Motor neuron (in vitro differentiated cells): ENCODE results near the gene HES2. TPM values are rescaled to one million over a fixed set of nuclear protein-coding genes. Genes with fewer than 3 reads are reported as not detected.
"Not testable (repeated sequence)": the region's sequence is repeated elsewhere in the genome, so short reads cannot be mapped to it uniquely, and the experiment has no call there.

Source experiments
- ATAC-seq, 8 experiments: fragments of 200-7000 bp; cut with Tn5 transposase; replicated peaks in 6 of 8; 2 replicates each; pipeline ENCODE4 v1.8.0; 2021; ENCODE audit warnings: mild to moderate bottlenecking in 8 of 8, moderate library complexity in 8 of 8
- H3K27ac ChIP-seq, 2 donors: fragments of 250-450 bp; sonication (Bioruptor Pico); 2 replicates each; pipeline ENCODE4 v1.9.0; 2021; ENCODE audit warnings: antibody characterized with exemption in 2 of 2, mild to moderate bottlenecking in 2 of 2, moderate library complexity in 1 of 2
- H3K4me1 ChIP-seq, 2 donors: fragments of 250-450 bp; sonication (Bioruptor Pico); replicated peaks in 1 of 2; 2 replicates each; pipeline ENCODE4 v1.6.1; 2021; ENCODE audit warnings: antibody characterized with exemption in 2 of 2, mild to moderate bottlenecking in 2 of 2, moderate library complexity in 1 of 2
- H3K4me3 ChIP-seq, 5 donors: fragments of 250-450 bp; sonication (Bioruptor Pico); 2 replicates each; pipeline ENCODE4 v1.9.0; 2021; ENCODE audit warnings: antibody characterized with exemption in 5 of 5, mild to moderate bottlenecking in 5 of 5, moderate library complexity in 4 of 5
- WGBS, 10 experiments: fragments of 450-650 bp; shearing (Covaris generic); methylation state at CpG; one replicate each; pipeline ENCODE4 v1.0.0; 2022; 5-methylcytosine and 5-hydroxymethylcytosine counted together
- in situ Hi-C, 9 experiments: fragments of 400-800 bp; cut with MboI; loops; one replicate each; pipeline ENCODE4 v1.15.0; 2021; ENCODE audit warnings: low sequenced_read_pairs in 9 of 9, low pct_unique_long_range_greater_than_20kb in 2 of 9; ENCODE audit not compliant: unreplicated experiment in 9 of 9
- total RNA-seq, 8 experiments: library from RNA; unstranded; fragments of 300-600 nt; gene quantifications; 2 replicates each; pipeline versions ENCODE4 v1.2.3 to v1.2.4, GENCODE V29; 2022

Gene HES2
- total RNA-seq, 8 experiments from 2014 or later: 0.14 to 7.8 (median 0.98) TPM

DNA sequence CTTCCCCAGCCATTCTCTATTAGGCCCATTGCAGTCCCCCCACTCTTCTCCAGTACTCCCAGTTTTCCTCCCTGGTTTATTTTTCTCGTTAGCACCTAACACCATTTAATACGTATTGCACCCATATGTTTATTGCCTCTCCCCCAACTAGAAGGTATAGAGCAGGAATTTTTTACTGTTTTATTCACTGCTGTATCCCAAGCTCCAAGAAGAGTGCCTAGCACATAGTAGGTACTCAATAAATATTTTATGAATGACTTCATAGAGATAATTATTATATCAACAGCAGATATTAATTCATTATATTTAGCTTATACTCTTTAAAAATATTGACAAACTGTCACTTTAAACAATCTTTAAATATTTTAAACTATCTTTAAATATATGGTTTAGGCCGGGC lies 20.4 kb downstream of the HES2 start:
- Histone ChIP-seq H3K27ac (no peak overlapping the region), H3K4me3 (no peak overlapping the region), H3K4me1 (peaks cover 3% of the 10 kb centered on the region in 2 donors)
- in situ Hi-C loops: no loop called here
- ATAC-seq: no peak
- WGBS, 10 experiments: 50 to 100% (median 90%) methylated on average over 1 to 3 of the region's 3 CpGs

- in situ Hi-C loops: no loop called here
- WGBS, 10 experiments: 7 to 72% (median 59%) methylated on average over 1 to 10 of the region's 10 CpGs
Measured at GRCh38 chr1:6397844-6398441, 21.8 kb downstream of the HES2 start.

GRCh38 chr1:6396998-6397397 lies 22.7 kb downstream of the HES2 start:
- Histone ChIP-seq H3K4me1 (peaks cover 6 to 9% of the 10 kb centered on the region in 2 donors), H3K4me3 (no peak overlapping the region), H3K27ac (no peak overlapping the region)
- no peak for ATAC-seq
- in situ Hi-C loops: no loop called here

More at GRCh38 chr1:6397844-6398441, 21.8 kb downstream of the HES2 start:
- Histone ChIP-seq H3K27ac (no peak overlapping the region), H3K4me3 (no peak overlapping the region), H3K4me1 (peaks cover 5 to 6% of the 10 kb centered on the region in 2 donors)
- ATAC-seq: no peak

GRCh38 chr1:6395781-6396244 lies 23.9 kb downstream of the HES2 start:
- H3K4me3 ChIP-seq, ATAC-seq, in situ Hi-C loops, H3K27ac ChIP-seq: not testable (repeated sequence)
- H3K4me1 ChIP-seq: peaks cover 15 to 18% of the 10 kb centered on the region in 2 donors
- 95 to 100% (median 96%) methylated on average over 1 to 15 of the region's 34 CpGs; no CpG with 5 or more reads in 6 of the 10 experiments for WGBS, 10 experiments

DNA sequence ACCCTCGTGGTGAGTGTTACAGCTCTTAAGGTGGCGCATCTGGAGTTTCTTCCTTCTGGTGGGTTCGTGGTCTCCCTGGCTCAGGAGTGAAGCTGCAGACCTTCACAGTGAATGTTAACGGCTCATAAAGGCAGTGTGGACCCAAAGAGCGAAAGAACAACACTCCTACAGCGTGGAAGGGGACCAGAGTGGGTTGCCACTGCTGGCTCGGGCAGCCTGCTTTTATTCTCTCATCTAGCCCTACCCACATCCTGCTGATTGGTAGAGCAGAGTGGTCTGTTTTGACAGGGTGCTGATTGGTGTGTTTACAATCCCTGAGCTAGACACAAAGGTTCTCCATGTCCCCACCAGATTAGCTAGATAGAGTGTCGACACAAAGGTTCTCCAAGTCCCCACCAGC lies 24.6 kb downstream of the HES2 start:
- H3K27ac ChIP-seq, H3K4me3 ChIP-seq, ATAC-seq, in situ Hi-C loops: not testable (repeated sequence)
- 81 to 100% (median 99%) methylated on average over 1 to 7 of the region's 8 CpGs; no CpG with 5 or more reads in 2 of the 10 experiments for WGBS, 10 experiments
- H3K4me1 ChIP-seq: peaks cover 15 to 18% of the 10 kb centered on the region in 2 donors

DNA sequence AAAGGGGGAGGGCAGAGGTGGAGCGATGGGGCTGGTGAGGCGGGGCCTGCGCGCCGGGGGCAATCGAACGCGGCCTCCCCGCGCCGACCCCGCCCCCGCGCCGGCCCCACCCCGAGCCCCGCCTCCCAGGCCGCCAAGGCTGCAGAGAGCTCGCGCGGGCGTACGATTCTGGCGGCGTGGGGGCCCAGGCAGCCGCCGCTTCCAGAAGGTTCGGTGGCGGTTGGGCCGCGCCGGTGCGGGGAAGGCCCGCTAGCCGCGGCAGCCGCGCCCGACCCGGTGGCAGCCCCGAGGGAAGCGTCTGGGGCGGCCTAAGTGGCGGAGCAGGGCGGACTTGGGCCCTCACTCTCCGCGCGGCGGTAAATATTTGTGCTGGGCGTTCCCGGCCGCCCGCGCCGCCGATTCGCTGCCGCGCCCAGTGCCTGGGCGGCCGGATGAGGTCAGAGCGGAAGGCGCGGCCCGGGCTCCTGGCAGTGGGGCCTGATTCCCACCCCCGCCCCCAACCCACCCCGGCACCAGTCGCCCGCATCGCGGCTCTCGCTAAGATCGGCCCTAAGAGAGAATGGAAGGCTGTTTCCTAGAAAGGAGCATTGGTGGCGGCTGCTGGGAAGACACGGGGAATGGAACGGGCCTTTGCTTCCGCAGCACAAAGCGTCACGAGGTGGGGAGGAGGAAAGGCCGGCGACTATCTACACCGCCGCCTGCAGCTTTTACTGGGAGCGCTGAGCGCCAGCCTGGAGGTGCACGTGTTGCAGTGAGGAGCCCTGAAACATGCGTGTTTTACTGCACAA lies 26.1 kb downstream of the HES2 start, which contains the start of gene ACOT7:
Gene ACOT7 (minus strand): TSS at position 368 of the 788 bp plus-strand sequence. CDS start 368 bp downstream, outside the sequence.
- in situ Hi-C loops: no loop called here
- ATAC-seq: peak; percentile 85 to 92 (median 87)
- H3K4me1 ChIP-seq: peaks cover 15 to 18% of the 10 kb centered on the region in 2 donors
- H3K27ac ChIP-seq: peak within 1 kb of the TSS; percentile 93 to 96
- H3K4me3 ChIP-seq: peak within 1 kb of the TSS; percentile 53 to 88 (median 64)
- 0 to 20% (median 0%) methylated on average over 1 to 14 of the region's 87 CpGs; no CpG with 5 or more reads in 4 of the 10 experiments for WGBS, 10 experiments

DNA sequence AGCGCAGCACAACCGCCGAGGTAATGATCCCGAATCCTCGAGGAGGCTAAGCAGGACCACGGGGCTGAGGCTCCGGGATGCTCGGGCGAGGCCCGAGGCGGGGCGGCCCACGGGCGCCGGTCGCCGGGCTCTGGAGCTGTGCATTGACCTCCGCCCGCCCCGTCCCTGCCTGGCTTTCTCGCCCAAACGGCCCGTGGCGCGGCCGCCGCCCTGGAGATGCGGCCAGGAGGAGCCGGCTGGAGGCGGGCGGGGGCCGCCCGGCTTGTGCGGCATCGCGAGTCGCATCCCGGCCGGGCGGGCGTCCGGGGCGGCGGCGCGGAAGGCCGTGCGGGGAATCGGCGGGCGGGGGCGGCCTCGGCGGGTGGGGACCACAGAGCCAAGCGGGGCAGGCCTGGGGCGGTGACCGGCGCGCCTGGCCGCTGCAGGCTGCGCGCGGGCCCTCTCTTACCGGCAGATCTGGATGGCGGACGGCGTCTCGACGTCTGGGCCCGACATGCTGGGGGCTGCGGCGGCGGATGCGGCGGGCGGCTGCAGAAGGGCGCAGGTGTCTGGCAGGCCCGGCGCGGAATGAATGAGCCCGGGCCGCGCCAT lies 26.8 kb downstream of the HES2 start:
- Histone ChIP-seq H3K4me1 (peaks cover 15 to 18% of the 10 kb centered on the region in 2 donors), H3K4me3 (peak overlapping the region; percentile 53 to 88 (median 64)), H3K27ac (peak overlapping the region; percentile 57 to 93)
- WGBS, 10 experiments: 0 to 3% (median 1%) methylated on average over 1 to 18 of the region's 83 CpGs; no CpG with 5 or more reads in 6 of the 10 experiments
- peak in 6 of 8 experiments; percentile 8 to 53 (median 25) for ATAC-seq
- in situ Hi-C loops: no loop called here

DNA sequence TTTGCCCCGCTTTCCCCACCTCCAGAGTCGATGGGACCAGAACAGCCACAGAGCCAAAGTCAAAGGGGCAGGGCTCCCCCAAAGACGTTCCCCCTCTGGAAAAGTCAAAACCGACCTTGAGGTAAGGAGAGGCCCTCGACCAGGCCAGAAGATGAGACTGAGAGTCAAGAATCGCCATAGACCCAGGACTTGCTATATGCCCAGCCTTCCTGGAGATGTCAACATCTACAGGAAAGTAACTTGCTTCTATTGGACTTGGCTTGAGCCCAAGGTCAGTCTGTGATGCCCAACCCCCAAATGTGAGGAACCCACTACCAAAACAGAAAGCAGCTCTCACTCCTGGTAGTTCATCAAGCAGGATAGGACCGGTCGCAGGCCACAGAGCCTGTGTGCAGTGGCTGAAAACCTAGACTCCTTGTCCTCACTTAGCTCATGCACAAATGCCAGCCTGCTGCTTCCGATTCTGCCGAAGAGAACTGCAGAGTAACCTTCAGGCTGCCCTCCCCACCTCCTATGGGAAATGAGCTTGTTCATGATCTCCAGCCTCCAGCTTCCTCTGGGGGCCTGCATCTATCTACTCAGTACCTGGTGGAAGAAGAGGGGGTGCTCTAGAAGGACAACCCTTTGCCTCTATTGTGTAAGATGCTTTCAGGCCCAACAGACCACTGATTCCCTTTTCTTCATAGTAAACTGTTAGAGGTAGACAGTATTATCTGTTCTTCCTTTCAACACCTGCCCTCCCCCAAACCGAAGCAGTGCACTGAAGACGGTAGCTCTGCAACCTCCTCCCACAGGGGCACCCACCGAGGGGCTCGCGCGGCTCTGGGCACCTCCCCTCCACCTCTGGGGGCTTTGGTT lies 27.5 kb downstream of the HES2 start:
- peak in 3 of 8 experiments; percentile 1 to 2 (median 2) for ATAC-seq
- Histone ChIP-seq H3K4me3 (peak overlapping the region; percentile 53 to 88 (median 64)), H3K4me1 (peaks cover 15 to 18% of the 10 kb centered on the region in 2 donors), H3K27ac (peak overlapping the region; percentile 57 to 93)
- in situ Hi-C loops: no loop called here
- 43 to 95% (median 54%) methylated on average over 2 to 10 of the region's 16 CpGs; no CpG with 5 or more reads in 3 of the 10 experiments for WGBS, 10 experiments

DNA sequence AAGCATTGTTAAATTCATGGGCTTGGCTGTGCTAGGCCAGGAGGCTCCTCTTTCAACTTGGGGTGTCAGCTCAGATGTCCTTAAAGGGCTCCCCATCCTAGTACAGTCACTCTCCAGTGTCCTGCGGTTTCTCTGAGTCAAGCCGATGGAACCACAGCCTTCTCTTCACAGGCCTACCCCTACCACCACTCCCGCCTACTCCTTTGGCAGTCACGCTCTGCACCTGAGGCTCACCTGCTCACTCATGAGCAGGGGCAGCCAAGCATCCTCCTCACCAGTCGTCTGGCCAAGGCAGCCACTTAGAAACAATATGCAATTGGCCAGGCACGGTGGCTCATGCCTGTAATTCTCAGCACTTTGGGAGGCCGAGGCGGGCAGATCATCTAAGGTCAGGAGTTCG lies 29.7 kb downstream of the HES2 start:
- H3K27ac ChIP-seq: no peak overlapping the region

GRCh38 chr1:6386371-6386949 lies 33.3 kb downstream of the HES2 start:
- ATAC-seq: peak in 2 of 8 experiments; percentile 5 to 19

More for the DNA sequence above, 29.7 kb downstream of the HES2 start:
- WGBS, 10 experiments: 69 to 100% (median 92%) methylated on average over 1 to 9 of the region's 9 CpGs; no CpG with 5 or more reads in 3 of the 10 experiments
- H3K4me3 ChIP-seq: no peak overlapping the region
- ATAC-seq: no peak
- in situ Hi-C loops: no loop called here
- H3K4me1 ChIP-seq: peaks cover 31 to 34% of the 10 kb centered on the region in 2 donors

DNA sequence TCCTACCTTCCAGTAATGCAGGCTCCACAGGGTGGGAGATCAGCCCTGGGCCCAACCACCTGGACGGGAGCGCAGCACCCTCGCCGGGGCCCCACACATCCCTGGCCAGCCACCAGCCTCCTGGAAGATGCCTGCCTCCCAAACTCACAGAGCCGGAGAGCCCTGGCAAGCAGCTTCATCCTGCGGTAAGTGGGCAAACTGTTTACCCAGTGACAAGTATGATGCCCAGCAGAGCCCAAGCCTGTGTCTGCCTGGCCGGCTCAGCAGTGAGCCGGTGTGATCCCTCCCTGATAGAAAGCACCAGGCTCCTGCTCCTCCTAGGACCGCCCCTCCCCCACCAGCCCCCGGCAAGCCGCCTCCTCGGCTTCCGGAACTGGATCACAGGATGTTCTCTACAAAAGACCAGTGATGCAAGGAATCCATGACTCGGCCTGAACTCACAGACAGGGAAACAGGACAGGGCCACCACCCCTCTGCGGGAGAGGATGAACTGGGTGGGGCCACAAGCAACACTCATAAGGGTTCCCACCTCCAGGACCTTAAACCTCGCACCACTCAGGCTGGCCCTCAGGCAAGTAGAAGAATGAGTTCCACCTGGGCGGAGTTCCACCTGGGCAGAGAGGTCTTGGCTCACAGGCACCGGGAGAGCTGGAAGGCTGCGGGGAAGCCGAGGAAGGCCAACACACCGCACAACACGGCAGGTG lies 34.1 kb downstream of the HES2 start:
- Histone ChIP-seq H3K4me3 (peak overlapping the region in 3 of 5 donors; percentile 2 to 30 (median 24)), H3K27ac (peak overlapping the region in 1 of 2 donors; percentile 49), H3K4me1 (peaks cover 17 to 22% of the 10 kb centered on the region in 2 donors)
- WGBS, 10 experiments: 0 to 93% (median 40%) methylated on average over 1 to 10 of the region's 22 CpGs; no CpG with 5 or more reads in 5 of the 10 experiments
- in situ Hi-C loops: no loop called here
- peak; percentile 75 to 99 (median 88) for ATAC-seq

More at GRCh38 chr1:6386371-6386949, 33.3 kb downstream of the HES2 start:
- H3K4me1 ChIP-seq: peaks cover 20 to 26% of the 10 kb centered on the region in 2 donors
- in situ Hi-C loops: no loop called here
- no peak overlapping the region for H3K4me3 ChIP-seq
- no peak overlapping the region for H3K27ac ChIP-seq
- WGBS, 10 experiments: 49 to 100% (median 83%) methylated on average over 1 to 9 of the region's 10 CpGs; no CpG with 5 or more reads in 2 of the 10 experiments
